GM21515 (cell line): Measurements from ENCODE around the gene IMMP2L.
"Not testable (repeated sequence)": the region's sequence is repeated elsewhere in the genome, so short reads cannot be mapped to it uniquely, and the experiment has no call there.

Experiments
- ATAC-seq: cut with Tn5 transposase; IDR thresholded peaks from one replicate; pipeline ENCODE4 v1.9.1; 2021; ENCODE audit not compliant: unreplicated experiment

Gene IMMP2L

GRCh38 chr7:111088328-111088727, 474.0 kb downstream of the IMMP2L start:
- no peak for ATAC-seq

GRCh38 chr7:111086532-111086931, 475.8 kb downstream of the IMMP2L start:
- ATAC-seq: no peak

- ATAC-seq: no peak
These were observed 476.9 kb downstream of the IMMP2L start for GRCh38 chr7:111085356-111085755.

GRCh38 chr7:111083413-111083812, 478.9 kb downstream of the IMMP2L start:
- ATAC-seq: peak; percentile 99

- no peak for ATAC-seq
These were observed 479.9 kb downstream of the IMMP2L start for GRCh38 chr7:111082351-111082750.

GRCh38 chr7:111081546-111082267, 480.6 kb downstream of the IMMP2L start:
- no peak for ATAC-seq

GRCh38 chr7:111080495-111081105, 481.7 kb downstream of the IMMP2L start:
- ATAC-seq: no peak

- ATAC-seq: no peak
These were observed 485.3 kb downstream of the IMMP2L start for GRCh38 chr7:111077001-111077400.

GRCh38 chr7:111076205-111076604, 486.1 kb downstream of the IMMP2L start:
- no peak for ATAC-seq

- no peak for ATAC-seq
These were observed 486.8 kb downstream of the IMMP2L start for GRCh38 chr7:111075498-111075897.

GRCh38 chr7:111074748-111075146, 487.5 kb downstream of the IMMP2L start:
- ATAC-seq: no peak

- ATAC-seq: no peak
These were observed 488.1 kb downstream of the IMMP2L start for GRCh38 chr7:111074071-111074747.

GRCh38 chr7:111072658-111073057, 489.6 kb downstream of the IMMP2L start:
- not testable (repeated sequence) for ATAC-seq

- ATAC-seq: no peak
These were observed 490.7 kb downstream of the IMMP2L start for GRCh38 chr7:111071556-111071955.

- ATAC-seq: no peak
These were observed 493.7 kb downstream of the IMMP2L start for GRCh38 chr7:111068618-111069017.

- ATAC-seq: no peak
These were observed 494.6 kb downstream of the IMMP2L start for GRCh38 chr7:111067682-111068081.

GRCh38 chr7:111067251-111067650, 495.0 kb downstream of the IMMP2L start:
- ATAC-seq: no peak

- no peak for ATAC-seq
These were observed 499.1 kb downstream of the IMMP2L start for GRCh38 chr7:111063166-111063565.

- ATAC-seq: no peak
These were observed 502.5 kb downstream of the IMMP2L start for GRCh38 chr7:111059833-111060232.

- ATAC-seq: no peak
These were observed 505.2 kb downstream of the IMMP2L start for GRCh38 chr7:111057066-111057465.

GRCh38 chr7:111056371-111056770, 505.9 kb downstream of the IMMP2L start:
- no peak for ATAC-seq

- no peak for ATAC-seq
These were observed 509.3 kb downstream of the IMMP2L start for GRCh38 chr7:111053035-111053434.
